SHP77 (cell line): ENCODE measurements around the gene CFHR3.
"Not testable (repeated sequence)": the region's sequence is repeated elsewhere in the genome, so short reads cannot be mapped to it uniquely, and the experiment has no call there.

Experiments
- DNase-seq, 2 experiments: peaks; one replicate each; lab custom pipeline; 2025; lab: John Stamatoyannopoulos, UW

The CFHR3 gene

DNA sequence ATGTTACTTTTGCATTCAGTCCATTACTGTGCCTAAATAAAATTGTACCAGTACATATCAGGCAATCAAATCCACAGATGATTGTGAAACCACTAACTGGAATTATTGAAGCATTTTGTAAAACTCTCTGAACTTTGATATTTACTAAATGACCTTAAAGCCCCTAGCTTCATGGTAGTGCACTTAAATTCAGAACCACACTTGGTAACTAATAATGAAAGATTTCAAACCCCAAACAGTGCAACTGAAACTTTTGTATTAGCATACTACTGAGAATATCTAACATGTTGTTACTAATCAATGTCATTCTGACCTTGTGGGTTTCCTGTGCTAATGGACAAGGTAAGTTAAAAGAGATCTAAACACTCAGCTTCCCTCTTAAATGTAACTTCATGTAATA lies at the start of gene CFHR3:
TSS of gene CFHR3 (plus strand) at position 238 of the 400 bp plus-strand sequence. CDS start at position 285, 47 bp downstream.
- no peak for DNase-seq

GRCh38 chr1:196732526-196732925 lies 42.1 kb upstream of the CFHR3 start:
- no peak for DNase-seq

DNA sequence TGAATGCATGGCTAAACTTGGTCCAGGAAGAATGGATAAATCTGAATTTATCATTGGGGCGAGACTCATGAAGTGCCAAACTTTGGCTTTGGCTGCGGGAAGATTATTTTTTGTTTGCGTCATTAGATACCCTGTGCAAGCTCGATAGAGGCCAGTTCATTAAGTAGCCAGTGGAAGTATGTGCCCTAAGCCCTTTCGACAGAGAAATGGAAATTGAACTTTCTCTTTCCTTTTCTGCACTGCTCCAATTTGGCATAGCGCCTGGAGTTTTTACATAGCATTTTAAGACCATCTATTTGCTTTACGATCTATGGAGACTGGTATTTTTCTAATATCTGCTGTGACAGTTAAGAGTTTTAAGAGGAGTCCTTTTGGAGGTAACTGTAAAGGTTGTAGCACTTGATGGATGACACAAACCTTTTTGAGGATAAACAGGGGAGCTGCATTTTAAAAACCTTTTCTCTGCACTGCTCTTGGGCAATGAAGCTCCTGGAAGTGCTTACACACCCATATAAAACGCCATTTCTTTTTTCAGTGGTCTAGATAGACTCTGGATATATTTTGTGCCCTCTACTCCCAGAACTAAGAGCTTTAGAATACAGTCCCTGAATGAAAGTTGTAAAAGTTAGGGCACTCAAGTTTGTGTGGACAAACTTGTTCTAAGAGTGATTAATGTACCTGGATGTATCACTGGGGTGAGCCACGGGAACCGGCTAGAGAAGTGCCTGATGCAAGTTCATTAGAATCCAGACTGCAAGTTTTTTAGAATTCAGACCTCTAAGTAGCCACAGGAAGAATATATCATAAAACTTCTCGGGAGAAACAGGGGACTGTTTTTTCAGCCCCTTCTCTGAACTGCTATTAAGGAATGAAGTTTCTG lies 41.3 kb upstream of the CFHR3 start:
- DNase-seq: no peak

DNA sequence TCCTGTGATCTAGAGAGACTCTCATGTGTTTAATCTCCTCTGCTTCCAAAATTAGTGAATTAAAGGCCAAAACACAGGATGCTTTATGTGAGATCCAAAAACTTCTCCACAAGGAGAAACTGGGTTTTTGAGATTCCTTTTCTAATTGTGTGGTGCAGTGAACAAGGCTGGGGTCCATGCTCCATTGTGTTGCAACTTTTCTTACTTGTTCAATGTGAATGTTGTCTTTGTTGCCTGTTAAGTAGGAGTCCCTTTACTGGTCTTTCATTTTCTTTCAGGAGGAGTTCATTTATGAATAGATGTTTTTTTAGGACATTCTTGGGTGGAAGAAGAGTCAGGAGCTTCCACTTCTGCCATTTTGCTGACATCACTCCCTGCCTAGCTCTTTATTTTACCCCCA lies 40.6 kb upstream of the CFHR3 start:
- no peak for DNase-seq

- DNase-seq: no peak
Observed at GRCh38 chr1:196734460-196734859, 40.2 kb upstream of the CFHR3 start.

- no peak for DNase-seq
Observed at GRCh38 chr1:196738730-196739129, 35.9 kb upstream of the CFHR3 start.

DNA sequence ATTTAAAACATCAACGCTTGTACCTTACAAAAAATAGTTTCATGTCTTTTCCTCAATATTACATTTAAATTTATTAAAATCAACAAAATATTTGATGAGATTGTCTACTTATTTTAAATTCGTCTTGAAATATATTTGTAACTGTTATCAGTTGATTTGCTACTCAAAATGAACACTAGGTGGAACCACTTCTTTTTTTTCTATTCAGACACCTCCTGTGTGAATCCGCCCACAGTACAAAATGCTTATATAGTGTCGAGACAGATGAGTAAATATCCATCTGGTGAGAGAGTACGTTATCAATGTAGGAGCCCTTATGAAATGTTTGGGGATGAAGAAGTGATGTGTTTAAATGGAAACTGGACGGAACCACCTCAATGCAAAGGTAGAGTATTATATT lies 31.4 kb upstream of the CFHR3 start:
- DNase-seq: peak; percentile 68 to 84

- DNase-seq: not testable (repeated sequence)
Observed at GRCh38 chr1:196765019-196765740, 9.5 kb upstream of the CFHR3 start.

DNA sequence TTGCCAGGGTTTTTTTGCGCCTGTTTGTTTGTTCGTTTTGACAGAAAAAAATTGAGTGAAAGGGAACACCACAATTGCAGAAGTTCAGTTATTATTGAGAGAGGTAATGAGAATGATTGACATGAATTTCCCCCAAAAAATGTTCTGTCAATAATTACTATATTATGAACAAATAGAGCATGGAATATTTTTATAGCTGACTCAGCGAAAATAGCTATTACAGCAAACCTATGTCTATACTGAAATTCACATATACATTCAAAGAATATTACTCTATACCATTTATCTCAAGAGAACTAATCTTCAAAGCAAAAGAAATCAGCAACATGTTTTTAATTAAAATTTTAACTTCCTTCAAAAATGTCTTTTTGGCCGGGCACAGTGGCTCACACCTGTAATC lies 4.8 kb upstream of the CFHR3 start:
- DNase-seq: not testable (repeated sequence)

DNA sequence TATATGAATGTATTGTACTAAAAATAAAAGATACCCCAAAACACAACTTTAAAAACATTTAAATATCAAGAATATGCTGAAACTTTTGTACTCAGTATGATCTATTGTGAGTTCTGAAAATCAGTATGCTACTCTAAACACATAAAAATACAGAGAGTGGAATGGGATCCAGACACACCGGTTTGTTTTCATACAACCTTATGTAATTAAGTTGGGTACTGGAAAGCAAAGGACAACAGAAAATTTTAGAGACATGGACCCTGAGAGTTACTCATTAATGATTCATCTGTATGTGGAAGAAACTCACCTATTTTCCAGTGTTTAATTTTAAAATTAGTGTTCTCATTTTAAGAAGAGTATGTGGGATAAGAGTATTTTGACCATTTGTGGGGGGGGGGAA lies 927 bp upstream of the CFHR3 start:
- DNase-seq: no peak

DNA sequence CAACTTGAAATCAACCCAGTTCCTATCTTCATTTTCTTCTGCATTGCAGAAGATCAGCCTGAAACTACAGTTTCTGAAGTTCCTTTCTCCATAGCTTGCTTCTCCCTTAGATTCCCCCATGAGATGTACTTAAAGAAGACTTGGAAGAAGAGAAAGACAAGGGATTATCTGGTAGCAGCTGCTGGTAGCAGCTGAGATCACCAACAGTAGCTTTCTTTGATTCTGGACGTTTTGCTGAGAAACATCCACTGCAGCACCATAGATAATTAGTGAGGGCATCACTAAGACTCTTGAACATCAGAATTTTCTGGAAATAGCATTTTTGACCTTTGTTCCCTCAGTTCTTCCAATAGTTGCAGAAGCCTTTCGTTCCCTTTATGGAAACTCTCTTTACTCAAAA lies 465 bp upstream of the CFHR3 start:
- DNase-seq: no peak

GRCh38 chr1:196777603-196778002 lies 3.0 kb downstream of the CFHR3 start:
- DNase-seq: no peak

DNA sequence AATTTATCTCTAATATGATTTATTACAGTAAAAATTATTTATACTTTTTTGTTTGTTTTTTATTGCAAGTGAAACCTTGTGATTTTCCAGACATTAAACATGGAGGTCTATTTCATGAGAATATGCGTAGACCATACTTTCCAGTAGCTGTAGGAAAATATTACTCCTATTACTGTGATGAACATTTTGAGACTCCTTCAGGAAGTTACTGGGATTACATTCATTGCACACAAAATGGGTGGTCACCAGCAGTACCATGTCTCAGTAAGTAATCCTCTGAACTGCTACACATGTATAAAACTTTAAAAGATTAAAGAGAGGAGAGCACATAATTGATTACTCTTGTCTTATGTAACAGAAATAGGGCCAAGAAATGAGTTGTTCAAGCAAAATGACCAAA lies 4.5 kb downstream of the CFHR3 start:
- no peak for DNase-seq

GRCh38 chr1:196791252-196791651 lies 16.6 kb downstream of the CFHR3 start:
- not testable (repeated sequence) for DNase-seq

DNA sequence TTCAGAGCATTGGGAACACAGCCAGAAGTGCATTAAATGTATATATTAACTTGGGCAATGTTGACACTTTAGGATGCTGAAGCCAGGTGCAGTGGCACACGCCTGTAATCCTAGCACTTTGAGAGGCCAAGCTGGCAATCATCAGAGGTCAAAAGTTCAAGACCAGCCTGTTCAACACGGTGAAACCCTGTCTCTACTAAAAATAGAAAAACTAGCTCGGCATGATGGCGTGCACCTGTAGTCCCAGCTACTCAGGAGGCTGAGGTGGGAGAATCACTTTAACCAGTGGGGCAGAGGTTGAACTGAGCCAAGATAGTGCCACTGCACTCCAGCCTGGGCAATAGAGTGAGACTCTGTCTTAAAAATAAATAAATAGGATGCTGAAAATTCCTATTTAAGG lies 19.5 kb downstream of the CFHR3 start:
- peak; percentile 77 to 87 for DNase-seq

DNA sequence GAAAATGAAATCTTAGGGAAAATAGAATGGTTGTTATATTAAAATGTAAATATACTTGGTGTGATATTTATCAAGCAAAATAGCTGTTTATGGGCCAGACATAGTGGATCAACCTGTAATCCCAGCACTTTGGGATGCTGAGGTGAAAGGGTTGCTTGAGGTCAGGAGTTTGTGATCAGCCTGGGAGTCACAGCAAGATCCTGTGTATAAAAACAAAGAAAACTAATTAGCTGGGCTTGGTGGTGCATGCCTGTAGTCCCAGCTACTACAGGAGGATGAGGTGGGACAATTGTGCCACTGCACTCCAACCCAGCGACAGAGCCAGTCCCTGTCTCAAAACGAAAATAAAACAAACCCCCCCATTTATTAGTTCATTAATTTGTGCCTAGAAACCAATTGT lies 23.3 kb downstream of the CFHR3 start:
- no peak for DNase-seq

DNA sequence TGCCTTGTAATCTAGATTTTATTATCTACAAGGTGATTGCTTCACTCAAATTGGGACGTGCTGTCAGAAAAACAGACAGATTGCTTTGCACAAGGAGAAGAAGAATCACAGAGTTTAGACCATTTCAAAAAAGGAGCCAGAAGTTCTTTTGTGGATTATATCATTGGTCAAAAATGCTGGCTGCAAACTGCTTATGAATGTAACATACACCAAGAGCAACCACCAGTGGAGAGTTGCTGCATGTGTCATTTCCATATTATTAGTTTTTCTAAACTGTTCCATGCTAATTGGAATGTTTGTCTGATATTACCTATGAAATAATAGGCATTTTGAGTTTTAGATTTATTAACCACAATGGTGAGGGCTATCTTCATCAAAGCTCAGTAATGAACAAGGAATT lies 27.3 kb downstream of the CFHR3 start:
- not testable (repeated sequence) for DNase-seq

GRCh38 chr1:196808529-196809235 lies 34.0 kb downstream of the CFHR3 start:
- DNase-seq: no peak

- not testable (repeated sequence) for DNase-seq
Observed at GRCh38 chr1:196817442-196817841, 42.8 kb downstream of the CFHR3 start.

GRCh38 chr1:196819531-196819930 lies 44.9 kb downstream of the CFHR3 start, which contains the start of gene CFHR1:
Gene CFHR1, plus strand, starts transcription at chr1:196819731. Its CDS starts 114 bp downstream, at chr1:196819845.
- not testable (repeated sequence) for DNase-seq

- DNase-seq: peak in 1 of 2 experiments; percentile 4
Observed at GRCh38 chr1:196827860-196828259, 53.2 kb downstream of the CFHR3 start.
